Left renal cortex interstitium (tissue), 4 donors: ENCODE data around the gene ADGRL3. TPM values are rescaled to one million over a fixed set of nuclear protein-coding genes. Genes with fewer than 3 reads are reported as not detected.
"Not testable (repeated sequence)": the region's sequence is repeated elsewhere in the genome, so short reads cannot be mapped to it uniquely, and the experiment has no call there.

ENCODE experiments used
- DNase-seq, 4 donors: peaks; one replicate each; pipeline ENCODE4 v3.0.0-alpha.2; 2013; ENCODE audit warnings: low read depth in 4 of 4, low spot score in 2 of 4, missing footprints in 1 of 4
- polyA plus RNA-seq, 4 donors: library from polyadenylated mRNA; unstranded; fragments of 120-200 nt; gene quantifications; one replicate each; pipeline ENCODE4 v1.2.1, GENCODE V29; 2013; ENCODE audit not compliant: insufficient read length in 4 of 4

The ADGRL3 gene
- polyA plus RNA-seq, 4 donors: 23.7 to 27.9 (median 24.9) TPM

DNA sequence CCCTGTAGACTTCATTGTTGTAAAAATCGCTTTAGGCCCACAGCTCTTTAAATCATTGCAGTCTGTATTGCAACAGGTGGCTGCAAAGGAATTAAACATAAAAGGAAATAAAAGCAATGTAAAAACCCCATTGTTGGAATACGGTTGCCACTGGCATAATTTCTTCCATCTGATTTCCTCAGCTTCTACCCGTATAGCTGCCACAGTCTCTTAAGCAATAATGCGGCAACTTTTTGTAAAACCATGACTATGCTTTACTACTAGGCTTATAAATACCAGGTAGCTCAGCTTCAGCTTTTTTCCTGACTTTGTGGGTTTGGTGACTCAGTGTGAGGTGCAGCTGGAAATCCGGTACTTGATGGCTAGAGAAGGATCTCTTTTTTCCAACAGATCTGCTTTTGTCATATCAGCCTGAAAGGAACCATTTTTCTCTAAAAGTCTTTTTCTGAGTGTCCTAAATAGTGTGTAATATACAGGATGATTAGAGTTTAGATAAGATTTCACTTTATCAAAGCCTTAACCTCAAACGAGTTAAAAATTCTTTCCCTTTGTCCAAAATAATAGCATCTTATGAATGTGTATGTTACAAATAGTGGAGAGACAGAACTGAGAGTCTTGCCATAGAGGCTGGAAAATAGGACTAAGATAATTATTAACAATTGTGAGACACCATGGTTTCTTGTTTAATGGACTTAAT is 268.0 kb downstream of the ADGRL3 start:
- no peak for DNase-seq

DNA sequence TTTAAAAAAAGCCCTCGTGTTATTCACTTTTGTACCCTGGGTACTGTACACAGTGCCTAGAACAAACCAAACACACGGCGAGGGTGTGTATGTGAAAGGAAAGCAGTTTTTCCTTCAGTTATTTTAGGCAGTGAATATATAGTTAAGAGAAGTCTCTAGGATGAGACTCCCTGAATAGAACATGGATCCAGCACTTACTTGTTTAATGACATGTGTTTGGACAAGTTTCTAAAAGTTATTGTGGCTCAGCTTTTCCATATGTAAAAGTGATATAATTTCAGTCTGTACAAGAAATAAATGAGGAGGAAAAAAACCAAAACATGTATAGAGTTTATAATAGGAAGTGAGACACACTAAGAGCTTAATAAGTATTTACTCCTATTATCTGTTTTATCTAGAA is 273.2 kb downstream of the ADGRL3 start:
- DNase-seq: no peak

DNA sequence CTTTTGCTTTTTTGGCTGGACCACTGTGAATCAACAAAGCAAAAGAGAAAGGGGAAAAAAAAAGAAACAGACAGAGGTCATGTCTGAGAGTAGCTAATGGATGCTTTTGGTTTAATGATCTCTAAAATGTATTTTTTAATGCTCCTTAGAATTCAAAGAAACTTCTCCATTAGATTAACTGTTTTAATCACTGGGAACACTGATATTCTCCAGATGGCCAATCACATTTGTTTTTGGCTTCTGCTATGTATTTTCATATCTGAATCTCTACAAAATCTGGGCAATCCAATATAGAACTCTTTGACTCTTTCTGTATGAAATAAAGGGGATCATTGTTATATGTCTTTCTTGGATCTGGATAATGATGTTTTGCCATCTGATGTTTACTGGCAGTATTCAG is 278.2 kb downstream of the ADGRL3 start:
- no peak for DNase-seq

DNA sequence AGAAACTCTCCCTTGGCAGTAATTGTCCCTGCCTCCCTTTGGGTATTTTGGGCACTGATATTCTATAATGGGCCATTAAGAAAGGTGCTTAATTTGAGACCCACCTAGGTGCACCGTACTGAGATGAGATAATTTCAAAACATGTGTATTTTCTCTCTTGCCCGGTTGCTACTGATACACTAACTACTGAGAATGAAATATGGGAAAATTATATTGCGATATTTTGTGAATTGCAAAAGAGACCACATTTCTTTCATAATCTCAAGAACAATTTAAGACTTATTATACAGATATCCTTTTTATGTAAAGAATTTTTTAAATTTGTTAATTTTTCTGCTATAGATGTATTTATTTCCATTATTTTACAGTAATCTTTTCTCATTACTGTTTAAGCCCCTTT is 284.9 kb downstream of the ADGRL3 start:
- no peak for DNase-seq

DNA sequence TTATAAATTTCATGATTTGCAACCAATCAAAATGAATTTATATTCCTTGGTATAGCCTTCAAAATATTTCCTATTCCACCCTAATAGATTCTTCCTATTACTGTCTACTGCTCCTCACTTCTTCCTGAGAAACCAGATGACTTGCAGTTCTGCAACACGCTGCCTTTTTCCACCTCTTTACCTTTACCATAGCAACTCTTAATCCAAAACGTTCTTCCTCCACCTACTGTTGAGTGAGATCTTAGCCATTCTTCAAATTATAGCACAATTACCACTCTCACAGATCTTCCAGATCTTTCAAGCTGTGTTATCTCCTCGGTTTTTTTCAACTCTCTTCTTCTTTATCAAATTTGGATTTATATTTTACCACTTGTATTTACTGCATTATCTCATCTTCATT is 289.8 kb downstream of the ADGRL3 start:
- no peak for DNase-seq

DNA sequence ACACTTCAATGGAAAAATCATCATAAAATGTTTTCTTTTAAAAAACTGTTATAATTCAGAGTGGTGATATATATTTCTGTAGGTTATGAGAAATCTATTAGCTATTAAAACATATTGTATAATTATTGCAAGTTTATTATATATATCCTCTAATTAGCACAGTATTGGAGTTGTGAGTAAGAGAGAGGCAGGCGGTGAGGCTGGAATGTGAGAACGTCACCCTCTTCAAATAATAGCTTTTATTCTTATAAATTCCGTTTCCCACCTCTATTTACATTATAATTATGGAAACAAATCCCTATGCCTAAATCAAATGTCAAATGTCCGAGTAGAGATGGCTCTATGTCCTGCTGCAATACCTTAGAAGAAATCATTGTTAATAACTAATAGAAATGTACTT is 292.9 kb downstream of the ADGRL3 start:
- no peak for DNase-seq

DNA sequence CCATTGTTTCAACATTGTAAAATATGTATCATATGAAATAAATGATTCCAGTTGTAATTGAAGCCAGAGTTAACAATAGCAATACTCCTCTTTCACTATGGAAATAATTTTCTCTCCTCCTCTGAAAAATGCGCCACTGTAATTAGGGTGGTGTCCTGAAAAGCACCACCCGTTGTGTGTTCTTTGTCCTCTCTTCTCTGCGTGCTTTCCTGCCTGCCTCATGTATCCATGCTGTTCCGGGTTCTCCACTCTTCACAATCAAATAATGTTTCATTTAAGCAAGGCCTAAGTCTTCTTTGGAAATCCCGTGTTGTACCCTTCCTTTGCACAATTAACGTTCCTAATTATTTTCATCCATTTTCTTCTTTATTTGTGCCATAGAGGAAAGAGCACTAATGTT is 293.3 kb downstream of the ADGRL3 start:
- no peak for DNase-seq

DNA sequence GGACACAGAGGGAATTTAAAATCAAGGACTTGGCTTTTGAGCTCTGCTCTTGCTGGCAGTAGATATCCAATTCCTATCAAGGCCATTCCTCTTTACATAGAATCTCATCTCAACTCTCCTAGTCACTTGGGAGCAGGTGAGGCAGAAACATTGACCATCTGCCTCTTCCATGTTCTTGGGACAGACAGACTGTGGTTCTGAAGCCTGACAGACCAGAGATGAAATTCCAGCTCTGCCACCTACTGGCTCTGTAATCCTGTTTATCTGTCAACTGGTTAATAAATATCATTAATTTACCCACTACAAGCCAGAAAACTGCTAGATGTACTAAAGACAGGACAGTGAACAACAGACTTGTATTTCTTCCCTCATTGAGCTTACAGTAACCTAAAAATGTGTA is 300.8 kb downstream of the ADGRL3 start:
- DNase-seq: no peak

DNA sequence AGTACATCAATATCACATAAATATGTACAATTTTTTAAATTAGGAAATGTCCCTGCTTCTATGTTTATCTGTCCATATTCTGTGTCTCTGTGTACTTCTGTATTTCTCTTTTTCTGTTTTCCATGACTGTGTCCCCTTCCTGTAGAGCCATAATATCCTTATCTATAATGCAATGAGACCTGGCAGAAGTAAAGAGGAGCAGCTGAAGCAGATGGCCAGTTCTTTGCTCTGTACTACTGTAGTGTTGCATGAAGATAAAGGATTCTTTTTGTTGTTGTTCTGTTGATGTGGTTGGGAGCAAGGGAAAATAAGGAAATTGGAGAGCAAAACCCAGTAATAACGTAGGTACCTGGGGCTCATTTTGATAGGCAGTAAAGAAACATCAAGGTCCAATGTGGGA is 301.7 kb downstream of the ADGRL3 start:
- DNase-seq: no peak

DNA sequence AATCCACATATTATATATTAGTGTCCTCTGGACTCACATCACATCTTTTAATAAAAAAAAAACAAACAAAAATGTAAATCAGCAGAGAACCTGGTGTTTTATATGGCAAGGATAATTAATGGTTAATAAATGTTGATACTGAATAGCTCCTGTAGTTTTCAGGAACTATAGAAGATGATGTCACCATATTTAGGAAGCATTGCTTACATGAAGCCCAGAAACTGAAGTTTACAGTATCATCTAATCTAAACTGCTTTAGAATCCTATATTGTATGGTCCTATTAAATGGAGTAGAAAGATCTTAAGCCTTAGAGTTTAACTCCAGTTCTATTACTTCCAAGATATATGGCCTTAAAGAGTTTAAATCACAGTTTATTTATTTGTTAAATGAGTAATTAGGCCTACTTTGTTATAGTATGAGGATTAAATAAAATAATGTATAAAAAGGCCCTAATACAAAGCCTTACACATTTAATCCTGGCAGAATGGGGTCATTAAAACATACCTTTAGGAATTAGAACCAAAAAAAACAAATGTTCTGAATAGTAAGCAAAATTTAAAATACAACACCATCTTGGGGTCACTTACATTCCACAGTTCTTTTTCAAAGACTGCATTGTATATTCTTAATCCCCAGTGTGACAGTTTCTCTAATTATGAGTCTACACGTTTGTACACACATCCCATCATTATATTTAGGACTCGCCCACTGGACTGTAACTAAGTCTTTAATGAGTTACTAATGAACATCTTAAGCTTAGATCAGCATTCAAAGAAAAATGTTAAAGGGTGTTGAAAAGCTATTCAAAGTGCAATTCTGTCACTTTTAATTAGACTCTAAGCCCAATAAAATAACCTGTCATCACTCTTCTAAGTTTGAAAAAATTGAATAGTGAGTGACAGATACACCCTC is 305.9 kb downstream of the ADGRL3 start:
- DNase-seq: no peak

DNA sequence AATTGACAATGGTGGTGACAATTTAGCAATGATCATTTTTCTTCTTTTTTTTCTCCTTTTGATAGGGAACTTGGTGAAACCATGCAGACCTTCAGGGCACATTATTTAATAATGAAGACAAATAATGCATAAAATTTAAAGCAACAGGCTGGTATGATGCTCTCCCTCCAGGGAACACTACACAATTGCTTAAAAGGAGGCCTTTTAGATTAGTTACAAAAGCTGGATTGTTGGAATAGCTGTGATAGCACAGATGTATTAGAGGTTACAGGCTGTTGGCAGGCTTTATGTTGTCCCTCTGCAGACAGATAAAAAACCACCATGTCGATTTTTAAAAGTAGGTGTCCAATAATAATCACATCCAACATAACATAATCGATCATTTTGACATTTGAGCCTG is 307.0 kb downstream of the ADGRL3 start:
- no peak for DNase-seq

DNA sequence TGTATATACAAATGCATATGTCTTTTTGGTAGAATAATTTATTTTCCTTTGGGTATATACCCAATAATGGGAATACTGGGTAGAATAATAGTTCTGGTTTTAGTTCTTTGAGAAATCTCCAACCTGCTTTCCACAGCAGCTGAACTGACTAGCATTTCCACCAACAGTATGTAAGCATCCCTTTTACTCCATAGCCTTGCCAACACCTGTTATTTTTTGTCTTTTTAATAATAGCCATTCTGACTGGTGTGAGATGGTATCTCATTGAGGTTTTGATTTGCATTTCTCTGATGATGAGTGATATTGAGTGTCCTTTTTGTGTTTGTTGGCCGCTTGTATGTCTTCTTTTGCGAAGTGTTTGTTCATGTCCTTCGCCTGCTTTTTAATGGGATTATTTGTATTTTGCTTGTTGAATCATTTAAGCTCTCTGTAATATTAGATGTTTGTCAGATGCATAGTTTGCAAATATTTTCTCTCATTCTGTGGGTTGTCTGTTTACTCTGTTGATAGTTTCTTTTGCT is 309.7 kb downstream of the ADGRL3 start:
- not testable (repeated sequence) for DNase-seq

DNA sequence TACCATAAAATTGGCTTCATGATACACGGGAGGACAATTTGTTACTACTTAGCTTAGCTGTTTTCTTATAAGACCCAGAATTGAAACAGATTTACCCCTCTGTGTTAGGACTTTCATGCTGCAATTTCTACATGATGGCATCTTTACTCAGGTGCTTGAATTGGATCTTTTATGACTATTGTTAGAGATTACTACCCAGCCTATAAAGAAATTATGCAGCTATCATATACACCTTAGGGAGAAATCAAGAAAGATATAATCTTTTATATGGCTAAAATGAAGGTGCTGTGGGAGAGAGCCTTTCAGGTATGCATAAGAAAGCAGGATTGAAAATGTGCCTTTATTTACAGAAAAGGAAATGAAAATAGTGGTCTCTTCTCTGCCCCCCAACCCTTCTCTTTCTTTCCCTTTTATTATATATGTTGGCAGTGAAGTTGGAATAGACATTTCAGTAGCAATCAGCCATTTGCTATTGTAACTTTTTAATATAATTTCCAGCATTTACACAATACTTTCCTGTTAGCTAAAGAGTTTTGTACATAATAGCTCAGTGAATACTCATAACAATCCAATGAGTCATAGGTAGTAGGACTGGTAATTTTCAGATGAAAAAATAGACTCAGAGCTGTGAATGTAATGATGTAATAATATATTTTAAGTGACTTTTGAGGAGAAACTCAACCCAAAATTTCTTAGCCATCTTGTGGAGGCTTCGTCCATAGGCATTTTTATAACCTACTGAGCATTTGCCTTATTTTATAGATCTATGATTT is 311.8 kb downstream of the ADGRL3 start:
- DNase-seq: no peak

DNA sequence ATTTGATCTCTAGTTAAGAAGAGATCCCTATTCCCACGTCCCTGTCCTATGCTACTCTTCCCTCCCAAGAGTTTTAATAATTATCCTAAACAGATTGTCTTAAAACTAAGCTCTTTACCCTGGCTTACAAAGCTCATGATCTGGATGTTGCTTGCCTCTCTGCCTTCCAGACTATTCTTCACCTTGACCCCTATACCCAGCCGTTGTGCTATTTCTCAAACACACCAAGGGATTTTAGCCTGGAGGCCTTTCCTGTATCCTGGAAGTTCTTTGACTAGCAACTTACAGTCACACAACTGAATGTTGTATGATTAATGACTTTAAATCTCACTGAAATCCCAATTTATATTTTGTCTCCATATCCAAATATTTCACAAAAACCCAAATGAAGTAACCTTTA is 314.9 kb downstream of the ADGRL3 start:
- no peak for DNase-seq

DNA sequence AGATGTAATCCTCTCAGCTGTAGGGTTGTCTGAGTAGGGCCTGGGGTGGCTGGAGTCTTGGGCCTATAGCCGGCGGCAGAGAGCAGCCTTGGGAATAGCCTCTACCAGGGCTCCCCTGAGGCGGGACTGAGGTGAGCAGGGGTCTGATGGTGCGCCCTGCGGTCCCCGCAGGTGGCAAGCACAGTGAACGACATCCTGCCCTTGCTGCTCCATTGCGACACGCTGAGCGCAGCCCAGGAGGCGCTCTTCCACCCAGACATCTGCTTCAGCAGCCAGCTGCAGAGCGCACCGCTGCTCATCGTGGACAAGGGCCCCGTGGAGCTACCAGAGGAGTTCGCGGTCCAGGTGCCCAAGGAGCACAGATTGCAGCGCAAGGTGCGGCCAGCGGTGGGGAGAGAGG is 317.0 kb downstream of the ADGRL3 start:
- DNase-seq: no peak

DNA sequence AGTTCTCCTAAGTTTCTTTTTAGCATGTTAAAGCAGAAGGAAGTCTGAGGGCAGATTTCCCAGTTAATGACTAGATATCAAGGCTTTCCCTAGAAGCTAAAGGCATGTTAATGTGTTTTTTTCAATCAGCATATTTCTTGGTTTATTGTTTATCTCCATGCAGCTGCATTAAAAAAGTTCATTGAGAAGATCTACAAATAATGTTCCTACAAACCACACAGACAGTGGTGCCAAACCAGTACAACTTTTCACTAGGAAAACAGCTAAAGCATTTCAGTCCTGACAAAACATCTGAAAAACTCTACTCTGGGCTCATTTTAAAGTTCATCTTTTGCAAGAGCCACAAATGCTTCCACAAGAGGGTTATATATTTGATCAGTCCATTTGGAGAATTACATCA is 320.0 kb downstream of the ADGRL3 start:
- no peak for DNase-seq

DNA sequence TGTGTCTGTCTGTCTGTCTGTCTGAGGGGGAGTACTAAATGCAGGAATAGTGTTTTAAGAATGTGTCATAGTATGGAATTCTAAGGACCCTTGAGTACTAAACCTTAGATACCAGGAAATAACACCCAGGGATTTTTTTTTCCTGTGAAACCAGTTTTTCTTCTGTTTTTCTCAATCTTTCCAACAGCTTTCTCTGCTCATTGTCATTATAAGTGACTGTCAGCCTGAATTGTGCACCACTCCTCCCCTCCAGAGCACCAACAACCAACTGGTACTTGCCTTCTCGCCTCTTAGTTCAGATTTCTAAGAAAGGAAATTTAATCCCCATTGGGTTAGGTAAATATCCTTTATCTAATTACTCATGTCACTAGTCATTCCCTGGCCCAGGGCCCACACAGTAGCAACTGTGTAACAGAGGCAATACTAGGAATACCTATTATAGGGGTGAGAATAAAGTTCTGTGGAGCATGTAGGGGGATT is 320.6 kb downstream of the ADGRL3 start:
- peak in 3 of 4 donors; percentile 29 to 40 (median 38) for DNase-seq

DNA sequence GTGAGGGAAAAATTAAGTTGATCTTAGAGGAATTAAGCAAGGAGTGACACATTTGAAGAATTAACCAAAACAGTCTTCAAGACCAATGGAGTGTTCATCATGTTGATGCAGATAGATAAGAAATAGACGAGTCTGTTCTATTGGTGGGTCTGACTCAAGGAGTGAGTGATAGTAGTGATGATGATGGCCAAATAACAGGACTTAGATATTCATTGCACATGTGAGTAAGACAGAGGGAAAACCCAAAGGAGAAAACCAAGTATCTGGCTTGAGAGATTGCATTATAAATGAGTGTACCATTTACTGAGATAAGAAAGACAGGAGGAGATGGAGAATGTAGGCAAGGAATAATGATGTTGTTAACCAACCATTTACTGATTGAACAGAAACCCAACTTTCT is 321.3 kb downstream of the ADGRL3 start:
- no peak for DNase-seq

DNA sequence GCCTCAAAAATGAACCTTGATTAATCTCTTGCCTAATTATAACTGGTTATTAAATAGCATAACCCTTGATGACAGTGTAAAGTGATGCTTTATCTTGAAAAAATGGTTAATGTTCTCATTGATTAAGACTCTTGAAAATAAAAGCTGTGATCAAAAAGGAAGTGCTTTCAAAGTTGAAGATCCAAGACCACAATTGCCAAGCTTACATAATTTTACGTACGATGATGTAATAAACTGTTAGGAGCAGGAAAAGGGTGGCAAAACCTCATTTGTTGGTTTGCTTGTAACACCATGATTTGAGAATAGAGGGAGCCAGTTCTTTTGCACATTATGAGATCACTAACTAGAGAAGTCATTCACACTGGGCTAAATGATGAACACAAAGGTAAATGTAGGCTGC is 322.2 kb downstream of the ADGRL3 start:
- DNase-seq: no peak

DNA sequence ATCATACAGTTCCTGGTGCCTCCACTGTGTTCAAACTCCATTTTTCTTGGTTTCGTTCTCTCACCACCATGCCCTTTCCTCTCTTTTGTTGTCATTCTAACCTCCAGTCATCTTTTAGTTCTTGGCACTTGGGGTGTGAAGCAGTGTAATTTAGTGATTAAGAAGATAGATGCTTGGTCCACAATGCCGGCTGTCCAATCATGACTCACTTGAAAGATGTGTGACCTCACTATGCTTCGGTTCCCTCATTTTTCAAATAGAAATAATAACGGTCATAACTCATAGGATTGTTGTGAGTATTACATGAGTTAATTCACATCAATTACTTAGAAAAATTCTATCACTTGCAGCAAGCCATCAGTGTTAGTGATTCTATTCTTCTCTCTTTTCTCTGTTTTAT is 327.8 kb downstream of the ADGRL3 start:
- DNase-seq: no peak

DNA sequence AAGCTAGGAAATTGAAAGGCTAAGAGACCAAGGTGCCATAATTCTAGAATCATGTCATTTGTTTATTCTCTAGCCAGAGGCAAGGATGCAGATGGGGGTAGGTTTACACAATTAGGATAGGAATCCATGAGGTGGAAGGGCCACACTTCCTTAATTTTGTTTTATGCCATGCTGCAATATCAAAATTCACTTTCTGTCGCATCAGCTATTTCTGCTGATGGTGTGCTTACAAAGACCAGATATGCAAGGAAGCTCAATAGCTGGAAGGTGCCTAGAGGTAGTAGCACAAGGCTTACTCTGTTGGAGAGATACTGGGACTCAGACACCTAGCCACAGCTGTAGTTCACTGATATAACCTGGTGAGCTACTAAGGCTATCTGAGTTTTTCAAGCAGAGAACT is 328.5 kb downstream of the ADGRL3 start:
- DNase-seq: no peak
